Adrenal gland (tissue), 5 donors: Measurements from ENCODE around the gene OTOF.

Source experiments
- POLR2A ChIP-seq, 2 donors: fragments of 450-650 bp; IDR thresholded peaks; one replicate each; pipeline ENCODE4 v1.6.1; 2017; ENCODE audit warnings: antibody characterized with exemption in 2 of 2, mild to moderate bottlenecking in 2 of 2, moderate library complexity in 1 of 2
- TF ChIP-seq, protein P1 (sequence below), 6 experiments: fragments of 450-650 bp in 4 of 6; fragments of 200-600 bp in 2 of 6; sonication (generic) in 1 of 6; IDR thresholded peaks; 1 replicate in 5 of 6; 2 replicates in 1 of 6; pipeline versions ENCODE4 v1.5.1 to v1.8.0; 2016 to 2021; ENCODE audit warnings: antibody characterized with exemption in 6 of 6, mild to moderate bottlenecking in 2 of 6, moderate library complexity in 1 of 6
- donor health status: DM: no; HTN: no; CAD: no.

- TF ChIP-seq, protein P1, sequence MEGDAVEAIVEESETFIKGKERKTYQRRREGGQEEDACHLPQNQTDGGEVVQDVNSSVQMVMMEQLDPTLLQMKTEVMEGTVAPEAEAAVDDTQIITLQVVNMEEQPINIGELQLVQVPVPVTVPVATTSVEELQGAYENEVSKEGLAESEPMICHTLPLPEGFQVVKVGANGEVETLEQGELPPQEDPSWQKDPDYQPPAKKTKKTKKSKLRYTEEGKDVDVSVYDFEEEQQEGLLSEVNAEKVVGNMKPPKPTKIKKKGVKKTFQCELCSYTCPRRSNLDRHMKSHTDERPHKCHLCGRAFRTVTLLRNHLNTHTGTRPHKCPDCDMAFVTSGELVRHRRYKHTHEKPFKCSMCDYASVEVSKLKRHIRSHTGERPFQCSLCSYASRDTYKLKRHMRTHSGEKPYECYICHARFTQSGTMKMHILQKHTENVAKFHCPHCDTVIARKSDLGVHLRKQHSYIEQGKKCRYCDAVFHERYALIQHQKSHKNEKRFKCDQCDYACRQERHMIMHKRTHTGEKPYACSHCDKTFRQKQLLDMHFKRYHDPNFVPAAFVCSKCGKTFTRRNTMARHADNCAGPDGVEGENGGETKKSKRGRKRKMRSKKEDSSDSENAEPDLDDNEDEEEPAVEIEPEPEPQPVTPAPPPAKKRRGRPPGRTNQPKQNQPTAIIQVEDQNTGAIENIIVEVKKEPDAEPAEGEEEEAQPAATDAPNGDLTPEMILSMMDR (IDR thresholded peaks at IDR 0.05) = no peak
- no peak for TF ChIP-seq POLR2A (IDR thresholded peaks at IDR 0.05)
Observed at GRCh38 chr2:26429779-26430578, 47.9 kb downstream of the OTOF start.
